Gastroesophageal sphincter (tissue), 4 donors: ENCODE data around the gene LAMA3. TPM values are rescaled to one million over a fixed set of nuclear protein-coding genes. Genes with fewer than 3 reads are reported as not detected.
A peak's percentile ranks its signal among the peaks of the same experiment; 100 is the strongest.

Source experiments
- ATAC-seq: fragments of 150-250 bp; one replicate; pipeline ENCODE4 v1.9.1; 2016; ENCODE audit warnings: mild to moderate bottlenecking, moderate library complexity
- H3K27ac ChIP-seq, 4 donors: fragments of 200-600 bp; sonication (generic) in 3 of 4; 1 replicate in 3 of 4; 2 replicates in 1 of 4; pipeline ENCODE4 v1.5.1; 2016 to 2019
- H3K27me3 ChIP-seq: fragments of 200-600 bp; sonication (generic); one replicate; pipeline ENCODE4 v1.5.1; 2019
- H3K36me3 ChIP-seq, 2 donors: fragments of 200-600 bp; sonication (generic); one replicate each; pipeline ENCODE4 v1.5.1; 2019; ENCODE audit warnings: control low read depth in 1 of 2
- H3K4me1 ChIP-seq, 3 donors: fragments of 200-600 bp; sonication (generic); 1 replicate in 2 of 3; 2 replicates in 1 of 3; pipeline ENCODE4 v1.5.1; 2016 to 2019; ENCODE audit warnings: control low read depth in 2 of 3
- H3K4me3 ChIP-seq, 2 donors: fragments of 200-600 bp; sonication (generic); one replicate each; pipeline ENCODE4 v1.5.1; 2019; ENCODE audit warnings: mild to moderate bottlenecking in 1 of 2, moderate library complexity in 1 of 2
- H3K9me3 ChIP-seq, 3 donors: fragments of 200-600 bp; sonication (generic); one replicate each; pipeline ENCODE4 v1.5.1; 2017 to 2019; ENCODE audit warnings: control low read depth in 2 of 3
- EP300 ChIP-seq: sonication (generic); formaldehyde crosslinking; IDR thresholded peaks from one replicate; pipeline ENCODE4 v1.6.1; 2017; ENCODE audit warnings: antibody characterized with exemption, mild to moderate bottlenecking
- POLR2A ChIP-seq, 2 donors: fragments of 450-650 bp; IDR thresholded peaks; one replicate each; pipeline ENCODE4 v1.6.1; 2017; ENCODE audit warnings: antibody characterized with exemption in 2 of 2, mild to moderate bottlenecking in 2 of 2, moderate library complexity in 1 of 2
- POLR2AphosphoS5 ChIP-seq: sonication (generic); formaldehyde crosslinking; IDR thresholded peaks from one replicate; pipeline ENCODE4 v1.6.1; 2017; ENCODE audit warnings: antibody characterized with exemption
- WGBS, 2 donors: methylation state at CpG; one replicate each; pipeline ENCODE4 v1.1.5; 2018; ENCODE audit warnings: low coverage in 1 of 2; 5-methylcytosine and 5-hydroxymethylcytosine counted together
- total RNA-seq, 4 donors: library from RNA; depleted of rRNA; stranded (reverse); fragments of >200 nt; gene quantifications; one replicate each; pipeline ENCODE4 v1.1.0, GENCODE V29; 2016
- TF ChIP-seq, protein P1 (sequence below), 4 experiments: fragments of 200-600 bp in 2 of 4; fragments of 450-650 bp in 2 of 4; sonication (generic) in 1 of 4; IDR thresholded peaks; one replicate each; pipeline ENCODE4 v1.5.1; 2017 to 2019; ENCODE audit warnings: antibody characterized with exemption in 4 of 4, mild to moderate bottlenecking in 2 of 4, moderate library complexity in 2 of 4

Gene LAMA3
- total RNA-seq, 4 donors from 2014 or later = 8.3 to 13.5 (median 9.5) TPM

DNA sequence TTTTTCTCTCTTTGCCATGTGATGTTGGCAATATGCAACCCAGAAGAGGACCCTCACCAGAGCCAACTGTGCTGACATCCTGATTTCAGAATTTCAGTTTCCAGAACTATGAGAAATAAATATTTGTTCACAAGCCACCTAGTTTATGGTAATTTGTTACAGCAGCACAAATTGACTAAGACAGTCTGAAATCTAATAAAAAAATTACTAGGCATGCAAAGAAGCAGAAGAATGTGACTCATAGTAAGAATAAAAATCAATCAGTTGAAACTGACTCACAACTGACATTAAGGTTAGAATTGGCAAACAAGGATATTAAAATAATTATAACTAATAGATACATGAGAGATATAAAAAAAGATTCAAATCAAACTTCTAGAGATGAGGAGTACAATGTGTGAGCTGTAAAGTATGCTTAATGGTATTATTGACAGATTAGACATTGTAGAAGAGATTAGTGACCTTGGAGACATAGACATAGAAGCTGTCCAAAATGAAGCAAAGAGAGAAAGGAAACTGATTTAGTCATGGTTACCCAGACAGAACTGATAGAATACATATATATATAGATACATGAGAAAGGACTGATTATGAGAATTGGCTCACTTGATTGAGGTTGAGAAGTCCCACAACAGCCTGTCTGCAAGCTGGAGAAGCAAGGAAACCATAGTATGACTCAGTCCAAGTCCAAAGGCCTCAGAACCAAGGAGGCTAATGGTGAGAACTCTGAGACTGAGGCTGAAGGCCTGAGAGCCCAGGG lies 297.5 kb downstream of the LAMA3 start:
- no peak for ATAC-seq
- TF ChIP-seq, protein P1, sequence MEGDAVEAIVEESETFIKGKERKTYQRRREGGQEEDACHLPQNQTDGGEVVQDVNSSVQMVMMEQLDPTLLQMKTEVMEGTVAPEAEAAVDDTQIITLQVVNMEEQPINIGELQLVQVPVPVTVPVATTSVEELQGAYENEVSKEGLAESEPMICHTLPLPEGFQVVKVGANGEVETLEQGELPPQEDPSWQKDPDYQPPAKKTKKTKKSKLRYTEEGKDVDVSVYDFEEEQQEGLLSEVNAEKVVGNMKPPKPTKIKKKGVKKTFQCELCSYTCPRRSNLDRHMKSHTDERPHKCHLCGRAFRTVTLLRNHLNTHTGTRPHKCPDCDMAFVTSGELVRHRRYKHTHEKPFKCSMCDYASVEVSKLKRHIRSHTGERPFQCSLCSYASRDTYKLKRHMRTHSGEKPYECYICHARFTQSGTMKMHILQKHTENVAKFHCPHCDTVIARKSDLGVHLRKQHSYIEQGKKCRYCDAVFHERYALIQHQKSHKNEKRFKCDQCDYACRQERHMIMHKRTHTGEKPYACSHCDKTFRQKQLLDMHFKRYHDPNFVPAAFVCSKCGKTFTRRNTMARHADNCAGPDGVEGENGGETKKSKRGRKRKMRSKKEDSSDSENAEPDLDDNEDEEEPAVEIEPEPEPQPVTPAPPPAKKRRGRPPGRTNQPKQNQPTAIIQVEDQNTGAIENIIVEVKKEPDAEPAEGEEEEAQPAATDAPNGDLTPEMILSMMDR (IDR thresholded peaks at IDR 0.05) = no peak
- TF ChIP-seq EP300 (no peak), POLR2A (IDR thresholded peaks at IDR 0.05) (no peak), POLR2AphosphoS5 (no peak)
- Histone ChIP-seq H3K27ac (no peak overlapping the region), H3K4me3 (no peak overlapping the region), H3K27me3 (no peaks in the 10 kb centered on the region), H3K9me3 (no peaks in the 10 kb centered on the region), H3K36me3 (no peaks in the 10 kb centered on the region), H3K4me1 (peaks cover 0 to 18% (median 10%) of the 10 kb centered on the region in 3 donors)

DNA sequence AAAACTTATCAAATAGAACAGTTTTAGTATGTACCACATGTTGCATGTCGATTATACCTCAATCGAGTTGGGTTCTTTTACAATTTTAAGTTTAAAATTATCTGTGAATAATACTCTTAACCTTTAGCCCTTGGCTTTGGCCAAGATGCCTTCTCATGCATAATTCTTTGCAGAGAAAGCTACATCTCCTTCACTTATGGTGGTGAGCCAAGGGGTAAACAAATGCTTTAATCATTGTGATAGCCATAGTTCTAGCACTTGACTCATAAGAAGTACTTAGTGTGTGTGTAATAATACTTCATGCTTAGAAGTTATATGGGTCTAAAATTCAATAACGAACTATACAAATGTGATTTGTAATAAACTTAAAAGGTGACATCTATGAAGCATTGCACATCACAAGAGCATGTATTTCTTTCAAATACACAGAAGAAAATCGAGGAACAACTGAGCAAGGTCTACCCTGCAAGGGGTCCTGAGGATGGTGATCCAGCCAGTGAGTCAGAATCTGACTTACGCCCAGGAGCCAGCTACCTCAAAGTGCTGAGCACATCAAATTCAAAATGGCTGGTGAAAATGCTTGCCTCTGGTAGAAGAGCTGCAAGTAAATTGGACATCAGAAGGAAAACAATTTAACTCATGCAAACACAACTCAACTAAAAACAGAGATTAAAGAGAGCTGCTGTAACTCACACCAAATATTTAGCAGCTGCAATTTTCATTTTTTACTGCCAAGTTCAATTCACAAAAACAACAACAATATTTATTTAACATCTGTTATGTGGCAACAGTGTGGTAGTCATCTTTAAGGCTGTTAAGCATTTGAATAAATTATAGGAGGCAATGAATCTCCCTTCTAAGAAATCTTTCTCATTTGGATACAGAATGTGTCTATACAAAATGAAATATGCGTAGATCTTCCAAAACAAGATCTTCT lies 301.5 kb downstream of the LAMA3 start:
- 64 to 74% methylated on average over 6 of the region's 6 CpGs for WGBS, 2 donors
- no peak for ATAC-seq

DNA sequence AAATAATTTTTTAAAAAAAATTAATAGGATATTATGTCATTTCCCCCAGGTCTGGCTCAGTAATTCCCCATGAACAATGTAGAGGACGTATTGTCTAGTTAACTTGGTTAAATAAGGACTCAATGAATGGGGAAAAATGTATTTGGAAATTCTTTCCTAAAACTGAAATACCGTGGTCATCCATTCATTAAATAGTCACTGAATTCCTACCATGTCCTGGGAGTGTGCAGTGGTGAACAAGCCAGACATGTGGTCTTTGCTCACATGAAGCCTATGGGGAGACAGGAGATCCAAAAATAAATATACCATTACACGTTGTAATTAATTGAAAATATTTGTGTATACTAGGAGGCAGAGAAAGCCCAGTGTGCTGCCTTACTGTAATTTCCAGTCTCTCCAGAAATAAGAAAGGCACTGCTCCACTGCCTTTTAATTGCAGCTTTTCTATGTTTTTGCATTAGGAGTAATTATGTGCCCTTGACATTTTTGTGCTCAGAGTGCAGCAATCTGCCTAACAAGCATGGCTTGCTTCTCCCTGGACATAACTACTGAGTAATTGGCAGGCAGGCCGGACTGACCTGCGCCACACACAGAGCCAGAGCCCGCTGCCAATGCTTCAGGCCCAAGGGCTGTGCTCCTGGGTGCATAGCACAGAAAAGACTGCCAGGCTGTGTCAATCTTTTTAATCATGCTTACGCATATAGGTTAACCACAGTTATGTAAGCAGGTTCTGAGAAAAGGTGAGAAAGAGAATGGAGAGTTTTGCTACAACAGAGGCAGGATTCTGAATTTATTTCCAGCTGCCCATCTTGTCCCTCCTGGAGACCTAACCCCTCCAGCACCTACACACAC lies 303.1 kb downstream of the LAMA3 start:
- Histone ChIP-seq H3K27ac (peak overlapping the region; percentile 69 to 74 (median 72)), H3K36me3 (no peaks in the 10 kb centered on the region), H3K9me3 (no peaks in the 10 kb centered on the region), H3K4me1 (peaks cover 5 to 35% (median 9%) of the 10 kb centered on the region in 3 donors), H3K4me3 (no peak overlapping the region), H3K27me3 (no peaks in the 10 kb centered on the region)
- ATAC-seq = no peak
- WGBS, 2 donors = 39 to 53% methylated on average over 5 to 7 of the region's 7 CpGs
- TF ChIP-seq POLR2A (IDR thresholded peaks at IDR 0.05) (no peak), POLR2AphosphoS5 (peak; percentile 5), EP300 (peak; percentile 6)
- TF ChIP-seq, protein P1 (IDR thresholded peaks at IDR 0.05) = no peak

More for the DNA sequence above, 301.5 kb downstream of the LAMA3 start:
- H3K27ac ChIP-seq = no peak overlapping the region
- no peaks in the 10 kb centered on the region for H3K27me3 ChIP-seq
- no peaks in the 10 kb centered on the region for H3K36me3 ChIP-seq
- H3K9me3 ChIP-seq = no peaks in the 10 kb centered on the region
- H3K4me3 ChIP-seq = no peak overlapping the region
- peaks cover 5 to 35% (median 9%) of the 10 kb centered on the region in 3 donors for H3K4me1 ChIP-seq
- TF ChIP-seq, protein P1 (IDR thresholded peaks at IDR 0.05) = no peak
- TF ChIP-seq EP300 = no peak
- no peak for TF ChIP-seq POLR2AphosphoS5
- no peak for TF ChIP-seq POLR2A (IDR thresholded peaks at IDR 0.05)

DNA sequence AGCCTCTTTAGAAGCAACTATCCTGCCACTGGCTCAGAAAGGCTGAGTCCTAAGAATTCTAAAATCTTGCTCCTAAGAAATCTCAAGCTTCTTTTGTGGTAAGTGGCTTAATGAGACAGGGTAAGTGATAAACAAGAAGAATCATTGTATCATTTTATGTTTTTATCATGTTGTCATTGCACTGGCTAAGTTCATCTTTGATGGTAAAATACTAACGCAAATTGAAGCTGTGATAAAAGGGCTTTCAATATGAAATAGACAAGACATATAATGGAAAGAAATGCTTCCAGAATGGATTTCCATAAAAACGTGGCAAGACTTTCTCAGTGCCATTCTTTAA lies 303.7 kb downstream of the LAMA3 start:
- 36 to 38% methylated on average over 2 of the region's 2 CpGs for WGBS, 2 donors
- Histone ChIP-seq H3K27me3 (no peaks in the 10 kb centered on the region), H3K27ac (peak overlapping the region; percentile 69 to 74 (median 72)), H3K36me3 (no peaks in the 10 kb centered on the region), H3K4me1 (peaks cover 5 to 35% (median 9%) of the 10 kb centered on the region in 3 donors), H3K9me3 (no peaks in the 10 kb centered on the region), H3K4me3 (no peak overlapping the region)
- no peak for TF ChIP-seq POLR2A (IDR thresholded peaks at IDR 0.05)
- TF ChIP-seq, protein P1 (IDR thresholded peaks at IDR 0.05) = no peak
- no peak for TF ChIP-seq POLR2AphosphoS5
- TF ChIP-seq EP300 = no peak
- no peak for ATAC-seq
